ENCODE data around the gene EMX1. TPM values are rescaled to one million over a fixed set of nuclear protein-coding genes. Genes with fewer than 3 reads are reported as not detected.

Gene EMX1
- not detected for polyA plus RNA-seq (2013, experiment 1 of 2; ENCODE audit: insufficient read length)
- polyA plus RNA-seq (2013, experiment 2 of 2; ENCODE audit: insufficient read length): not detected

DNA sequence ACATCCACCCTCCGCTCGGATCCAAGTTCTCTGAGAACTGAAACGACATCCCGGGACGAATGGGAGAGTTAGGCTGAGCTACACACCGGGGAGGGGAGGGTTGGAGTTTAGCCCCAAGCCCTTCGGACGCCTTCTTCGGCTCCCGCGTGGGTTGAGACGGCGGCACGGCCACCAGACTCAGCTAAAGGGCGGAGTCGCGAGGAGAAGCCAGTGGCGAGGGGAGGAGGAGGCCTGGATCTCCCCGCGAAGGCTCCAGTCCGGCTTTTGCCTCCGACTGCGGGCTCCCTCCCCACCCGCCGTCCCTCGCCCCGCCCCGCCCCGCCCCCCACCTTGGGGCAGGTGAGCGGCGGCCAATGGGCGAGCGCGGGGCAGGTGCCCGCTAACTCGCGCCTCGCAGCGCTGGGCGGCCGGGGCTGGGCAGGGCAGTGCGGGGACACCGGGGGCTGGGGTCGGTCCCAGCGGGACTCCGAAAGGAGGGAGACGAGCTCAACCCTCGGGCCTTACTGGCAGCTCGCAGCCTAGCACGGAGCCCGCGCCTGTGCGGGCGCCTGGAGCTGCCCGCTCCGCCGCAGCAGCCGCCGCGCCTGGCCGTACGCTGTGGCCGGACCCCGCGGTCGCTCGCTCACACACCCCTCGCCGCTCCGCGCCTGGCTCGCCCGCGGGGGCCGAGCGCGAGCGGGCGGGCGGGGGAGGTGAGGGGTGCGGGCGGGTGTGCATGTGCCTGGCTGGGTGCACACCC, at the start of gene EMX1:
TSS of gene EMX1 (plus strand) at position 382 of the 739 bp plus-strand sequence. CDS start at position 716, 334 bp downstream.
- DNase-seq: no peak

DNA sequence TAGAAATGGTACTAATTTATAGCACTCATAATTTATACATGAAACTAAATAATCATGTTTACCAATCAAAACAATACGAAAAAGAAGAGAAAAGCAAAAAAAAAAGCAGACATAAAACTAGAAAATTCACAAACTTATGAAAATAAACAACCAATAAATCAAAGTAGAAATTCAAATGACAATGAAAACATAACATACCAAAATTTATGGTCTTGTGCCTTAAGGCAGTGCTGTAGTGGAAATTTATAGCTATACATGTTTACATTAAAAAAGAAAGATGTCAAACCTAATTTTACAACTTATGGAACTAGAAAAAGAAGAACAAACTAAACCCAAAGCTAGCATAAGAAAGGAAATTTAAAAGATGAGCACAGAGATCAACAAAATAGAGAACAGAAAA, 46.3 kb upstream of the EMX1 start:
- no peak for DNase-seq

GRCh38 chr2:72871880-72872279, 45.4 kb upstream of the EMX1 start:
- DNase-seq: no peak

DNA sequence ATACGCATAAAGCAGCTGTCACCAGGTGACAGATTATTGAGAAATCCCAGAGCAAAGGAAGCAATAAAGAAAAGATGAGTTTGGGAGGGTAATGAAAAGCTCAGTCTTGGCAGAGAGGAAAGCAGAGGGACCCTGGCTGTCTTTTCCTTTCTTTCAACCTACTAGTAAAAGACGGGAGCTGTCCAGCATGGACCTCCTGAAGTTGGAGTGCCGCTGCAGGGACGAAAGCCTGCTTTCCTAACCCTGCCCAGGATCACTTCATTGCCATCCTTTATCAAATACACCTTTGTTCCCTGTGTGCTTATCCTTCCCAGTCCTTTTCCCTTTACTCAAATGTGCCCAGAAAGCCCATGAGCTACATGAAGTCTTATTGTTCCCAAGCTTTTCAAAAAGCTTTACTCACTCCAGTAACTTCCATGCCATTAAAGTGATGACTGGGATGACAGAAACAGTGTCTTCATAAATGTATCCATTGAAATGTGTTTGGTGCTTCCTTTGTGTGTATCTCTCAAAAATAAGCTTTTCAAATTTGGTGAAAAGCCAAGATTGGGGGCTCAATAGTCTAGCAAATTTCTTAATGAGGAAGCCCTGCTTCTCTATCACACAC, 33.9 kb upstream of the EMX1 start:
- DNase-seq: peak; percentile 33

- no peak for DNase-seq
Measured at GRCh38 chr2:72886505-72887031, 30.8 kb upstream of the EMX1 start.

DNA sequence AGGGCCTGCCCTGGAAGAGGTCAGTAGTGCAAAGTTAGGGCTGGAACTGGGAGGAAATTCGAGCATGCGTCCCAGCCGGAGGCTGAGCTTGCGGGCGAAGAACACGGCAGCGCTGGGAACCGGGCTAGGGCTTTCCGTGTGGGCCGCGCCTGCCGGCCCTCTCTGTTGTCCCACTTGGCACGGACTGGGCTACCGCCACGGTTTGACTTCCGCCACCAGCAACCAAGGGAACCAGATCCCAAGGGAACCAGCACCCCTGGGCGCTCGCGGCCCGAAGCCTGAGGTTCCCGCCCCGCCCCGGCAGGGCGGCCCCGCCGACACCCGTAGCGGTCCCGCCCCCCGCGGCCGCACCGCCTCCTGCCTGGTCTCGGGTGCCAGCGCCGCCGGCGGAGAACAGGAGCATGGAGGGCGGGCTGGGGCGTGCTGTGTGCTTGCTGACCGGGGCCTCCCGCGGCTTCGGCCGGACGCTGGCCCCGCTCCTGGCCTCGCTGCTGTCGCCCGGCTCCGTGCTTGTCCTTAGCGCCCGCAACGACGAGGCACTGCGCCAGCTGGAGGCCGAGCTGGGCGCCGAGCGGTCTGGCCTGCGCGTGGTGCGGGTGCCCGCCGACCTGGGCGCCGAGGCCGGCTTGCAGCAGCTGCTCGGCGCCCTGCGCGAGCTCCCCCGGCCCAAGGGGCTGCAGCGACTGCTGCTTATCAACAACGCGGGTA, 30.1 kb upstream of the EMX1 start, which contains the start of gene SPR:
TSS of gene SPR (plus strand) at position 377 of the 708 bp plus-strand sequence. CDS start at position 402, 25 bp downstream.
- peak; percentile 49 for DNase-seq

DNA sequence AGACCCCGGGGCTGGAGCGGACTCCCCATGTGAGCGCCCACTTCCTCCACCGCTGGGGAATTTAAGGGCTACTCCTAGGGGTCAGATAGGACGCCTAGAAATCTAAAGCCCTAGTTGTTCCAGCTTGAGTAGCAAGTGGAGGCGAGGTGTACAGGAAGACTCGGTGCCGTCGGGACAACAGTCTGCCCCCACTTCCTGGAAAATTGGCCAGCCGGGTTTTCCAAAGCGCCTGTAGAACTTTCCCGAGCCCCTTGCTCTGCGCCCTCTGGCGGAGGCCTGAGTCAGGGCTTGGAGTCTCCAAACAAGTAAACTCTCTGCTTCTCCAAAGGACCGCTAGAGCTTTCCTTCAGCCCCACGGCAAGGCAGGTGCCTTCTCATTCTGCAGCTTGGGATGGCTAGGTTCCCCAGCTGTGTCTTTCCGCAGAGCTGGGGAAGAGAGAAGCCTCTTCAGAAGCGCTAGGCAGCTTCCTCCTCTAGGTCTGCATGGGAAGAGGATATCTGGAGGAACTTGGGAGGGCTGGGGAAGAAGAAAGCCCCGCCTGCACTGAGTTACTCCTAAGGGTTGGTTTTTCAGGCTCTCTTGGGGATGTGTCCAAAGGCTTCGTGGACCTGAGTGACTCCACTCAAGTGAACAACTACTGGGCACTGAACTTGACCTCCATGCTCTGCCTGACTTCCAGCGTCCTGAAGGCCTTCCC, 29.4 kb upstream of the EMX1 start:
- DNase-seq: peak; percentile 83

- no peak for DNase-seq
Measured at GRCh38 chr2:72888438-72889202, 28.7 kb upstream of the EMX1 start.

DNA sequence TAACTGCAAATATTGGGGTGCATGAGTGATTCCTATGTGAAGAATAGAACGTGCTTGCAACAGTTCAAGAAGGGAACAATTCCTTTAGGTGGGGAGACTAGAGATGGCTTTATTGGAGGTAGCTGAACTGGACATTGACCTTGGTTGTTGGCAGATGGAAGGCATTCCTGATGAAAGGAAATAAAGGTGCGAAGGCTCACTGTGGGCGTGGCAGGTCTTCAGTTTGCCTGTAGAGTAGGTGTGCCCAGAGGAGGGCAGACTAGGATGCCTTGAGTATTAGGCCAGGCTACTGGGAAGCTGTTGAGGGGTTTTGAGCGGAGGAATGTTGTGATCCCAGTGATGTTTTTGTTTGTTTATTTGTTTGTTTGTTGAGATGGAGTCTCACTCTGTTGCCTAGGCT, 27.3 kb upstream of the EMX1 start:
- no peak for DNase-seq

DNA sequence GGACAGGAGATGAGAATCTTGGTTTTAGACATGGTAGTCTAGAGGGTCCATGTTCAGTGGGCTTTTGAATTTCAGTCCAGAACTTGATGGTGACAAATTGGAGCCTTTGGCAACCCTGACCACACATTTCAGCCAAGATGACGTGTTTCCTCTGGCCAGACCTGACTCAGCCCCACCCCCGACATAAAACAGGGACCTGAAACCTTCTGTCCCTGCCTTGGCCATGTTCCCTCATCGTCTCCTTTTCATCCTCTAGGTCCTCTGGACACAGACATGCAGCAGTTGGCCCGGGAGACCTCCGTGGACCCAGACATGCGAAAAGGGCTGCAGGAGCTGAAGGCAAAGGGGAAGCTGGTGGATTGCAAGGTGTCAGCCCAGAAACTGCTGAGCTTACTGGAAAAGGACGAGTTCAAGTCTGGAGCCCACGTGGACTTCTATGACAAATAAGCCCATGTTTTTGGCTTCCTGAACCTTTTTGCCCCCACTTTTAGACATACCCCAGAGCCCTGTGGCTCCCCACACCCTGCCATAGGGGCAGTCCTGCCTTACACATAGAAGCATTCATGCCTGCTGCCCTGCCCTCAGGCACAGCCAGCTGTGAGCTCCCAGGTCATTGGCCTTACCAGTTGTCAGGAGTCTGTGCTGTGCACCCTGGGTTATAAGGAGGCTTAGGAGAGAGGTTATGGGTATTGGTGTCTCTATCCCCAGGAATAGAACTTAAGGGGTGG, 26.1 kb upstream of the EMX1 start:
- DNase-seq: no peak

DNA sequence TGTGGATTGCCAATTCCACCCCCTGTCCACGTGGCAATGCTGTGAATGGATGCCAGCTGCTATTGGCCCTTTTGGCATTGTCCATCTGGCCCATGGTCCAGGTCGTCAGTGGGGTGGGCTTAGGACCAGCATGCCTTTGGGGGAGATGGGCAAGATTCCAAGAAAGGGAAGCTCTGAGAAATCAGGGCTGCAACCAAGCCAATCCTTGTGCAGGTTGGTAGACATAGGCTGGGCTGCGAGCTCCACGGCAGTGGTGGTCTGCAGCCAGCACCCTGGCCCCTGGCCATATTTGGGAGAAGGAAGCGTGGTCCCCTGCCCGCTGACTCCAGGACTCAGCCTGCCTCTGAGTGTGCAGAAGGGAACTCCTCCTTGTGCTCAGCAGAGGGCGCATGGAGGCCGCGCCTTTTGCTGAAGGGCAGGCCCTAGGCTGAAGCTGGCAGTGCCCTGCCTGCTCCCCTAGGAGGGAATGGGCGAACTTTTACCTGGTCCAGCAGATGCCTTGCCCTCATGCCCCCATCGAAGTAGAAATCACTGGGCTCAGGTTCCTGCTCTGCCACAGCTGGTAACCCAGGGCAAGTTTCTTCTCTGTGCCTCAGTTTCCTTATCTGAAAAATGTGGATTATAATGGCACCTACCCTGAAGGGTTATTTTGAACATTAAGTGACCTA, 24.7 kb upstream of the EMX1 start:
- peak; percentile 68 for DNase-seq

- peak; percentile 59 for DNase-seq
Measured at GRCh38 chr2:72893594-72894319, 23.6 kb upstream of the EMX1 start.

DNA sequence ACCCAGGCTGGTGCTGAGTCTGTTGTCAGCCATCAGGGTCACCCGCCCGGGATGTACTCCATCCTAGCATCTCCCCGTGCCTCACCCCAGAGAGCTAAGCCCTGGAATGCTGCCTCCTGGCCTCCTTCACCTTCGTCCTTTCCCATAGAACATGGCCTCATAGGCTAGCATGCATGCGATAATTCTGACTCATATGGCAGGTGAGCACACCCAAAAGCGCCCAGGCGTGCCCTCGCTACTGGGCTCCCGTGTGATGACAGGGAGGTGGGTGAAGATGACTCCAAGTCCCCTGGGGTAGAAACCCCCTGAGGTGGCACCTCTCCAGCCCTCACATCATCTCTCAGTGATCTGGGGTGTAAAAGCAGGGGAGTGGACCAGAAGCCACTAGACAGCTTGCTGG, 22.8 kb upstream of the EMX1 start:
- DNase-seq: no peak

GRCh38 chr2:72895154-72895553, 22.2 kb upstream of the EMX1 start:
- no peak for DNase-seq

DNA sequence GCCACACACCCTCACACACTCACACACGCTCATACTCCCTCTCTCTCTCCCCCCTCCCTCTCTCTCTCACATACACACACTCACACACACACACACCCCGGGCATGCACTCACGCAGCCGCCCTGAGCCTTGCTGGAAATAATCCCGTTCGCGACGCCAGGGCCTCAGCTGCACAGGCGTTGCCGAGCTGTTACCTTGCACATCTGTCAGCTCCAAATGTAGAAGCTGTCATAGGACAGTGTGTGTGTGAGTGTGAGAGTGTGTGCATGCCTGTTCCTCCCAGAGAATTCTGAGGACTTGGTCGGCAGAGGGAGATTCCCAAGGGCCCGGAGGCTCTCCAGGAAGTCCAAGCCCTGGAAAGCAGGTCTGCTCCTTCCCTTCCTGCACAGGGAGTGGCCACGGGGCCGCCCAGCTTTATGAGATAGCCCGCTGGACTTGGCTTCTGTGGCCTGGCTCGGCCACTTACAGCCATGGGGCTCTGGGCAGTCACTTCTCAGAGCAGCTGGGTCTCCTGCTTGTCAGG, 21.5 kb upstream of the EMX1 start:
- DNase-seq: peak; percentile 61

DNA sequence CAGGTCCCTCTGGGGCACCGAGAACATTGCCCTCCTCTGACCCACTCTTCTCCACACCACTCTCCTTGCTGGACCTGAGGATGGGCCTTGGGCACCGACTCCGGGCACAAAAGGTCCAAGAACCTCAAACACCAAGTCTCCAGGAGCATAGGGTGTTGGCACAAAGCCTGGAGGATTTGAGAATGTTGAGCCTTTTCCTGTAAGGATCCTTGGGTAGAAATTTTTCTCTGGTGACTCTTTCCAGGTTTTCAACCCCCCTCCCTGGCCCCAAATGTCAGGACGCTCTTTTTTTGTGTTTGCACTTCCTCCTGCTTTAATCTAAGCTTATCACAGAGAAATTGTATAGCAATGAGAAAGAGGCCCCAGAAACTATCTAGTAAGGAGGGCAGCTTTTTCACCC, 20.9 kb upstream of the EMX1 start:
- peak; percentile 41 for DNase-seq

DNA sequence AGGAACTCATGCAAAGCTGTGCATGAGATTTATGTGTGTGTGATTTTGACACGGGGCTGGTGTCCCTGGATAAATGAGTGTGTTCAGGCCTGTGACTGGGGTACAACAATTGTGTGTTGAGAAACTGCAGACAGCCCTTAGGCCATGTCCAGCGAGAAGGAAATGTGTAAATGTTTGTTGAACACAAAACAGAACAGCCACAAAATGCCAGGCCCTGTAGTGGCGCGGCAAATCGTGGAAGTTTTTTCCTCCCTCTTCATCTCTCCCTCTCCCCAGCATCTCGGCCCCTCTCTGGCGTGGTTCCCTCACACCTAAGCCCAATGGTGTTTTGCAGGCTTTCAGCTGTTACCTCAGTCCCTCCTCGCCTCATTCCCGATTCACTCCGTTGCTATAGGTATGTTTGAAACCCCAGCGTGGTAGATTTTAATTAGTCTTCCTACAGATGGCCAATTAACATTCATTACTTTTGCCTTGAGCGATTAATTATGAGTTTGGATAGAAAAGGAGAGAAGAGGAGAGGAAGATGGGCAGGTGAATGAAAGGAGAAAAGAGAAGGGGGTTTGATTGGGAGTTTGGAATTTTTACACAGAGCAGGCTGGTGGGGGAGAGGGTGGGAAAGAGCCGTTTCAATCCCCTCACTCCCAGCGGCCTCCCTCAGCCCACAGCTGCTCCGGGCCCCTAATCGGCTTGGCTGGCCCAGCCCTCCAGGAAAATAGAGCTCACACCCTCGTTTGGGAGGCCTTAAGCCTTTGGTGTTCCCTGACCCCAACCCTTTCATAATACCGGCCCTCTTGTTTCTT, 19.3 kb upstream of the EMX1 start:
- DNase-seq: no peak

- no peak for DNase-seq
Measured at GRCh38 chr2:72898585-72898906, 18.8 kb upstream of the EMX1 start.
